HepG2 (cell line): ENCODE measurements around the gene TRAPPC12.

Experiments
- ATF3 ChIP-seq: sonication (generic); formaldehyde crosslinking; IDR thresholded peaks from 2 replicates; pipeline ENCODE4 v1.4.0; 2020; ENCODE audit warnings: missing genetic modification reagents
- HCFC1 ChIP-seq: fragments of 150-350 bp; IDR thresholded peaks from 2 replicates; pipeline ENCODE4 v1.6.1; 2014; ENCODE audit warnings: low read depth, low read length
- KAT2B ChIP-seq: fragments of 150-350 bp; IDR thresholded peaks from 2 replicates; pipeline ENCODE4 v1.6.1; 2014; ENCODE audit warnings: low read depth, low read length, borderline replicate concordance
- NFYC ChIP-seq: IDR thresholded peaks from 2 replicates; pipeline ENCODE4 v1.6.1; 2016; ENCODE audit warnings: missing genetic modification reagents, missing compliant biosample characterization
- REST ChIP-seq, 2 experiments: IDR thresholded peaks; 2 replicates each; pipeline ENCODE4 v1.6.1; 2011 to 2012; ENCODE audit warnings: low read length in 2 of 2, borderline replicate concordance in 1 of 2, low read depth in 1 of 2, mild to moderate bottlenecking in 1 of 2, moderate library complexity in 1 of 2
- RFX5 ChIP-seq: IDR thresholded peaks from 2 replicates; pipeline ENCODE4 v1.6.1; 2011; ENCODE audit warnings: low read depth, low read length, improper control_type of control experiment
- SMYD3 ChIP-seq: sonication (generic); formaldehyde crosslinking; IDR thresholded peaks from 2 replicates; pipeline ENCODE4 v1.8.1; 2023; ENCODE audit warnings: mild to moderate bottlenecking, missing genetic modification reagents
- THAP7 ChIP-seq: sonication (generic); formaldehyde crosslinking; IDR thresholded peaks from 2 replicates; pipeline ENCODE4 v1.8.1; 2023; ENCODE audit warnings: mild to moderate bottlenecking, missing genetic modification reagents
- XRCC5 ChIP-seq: fragments of 200-400 bp; formaldehyde crosslinking; optimal IDR thresholded peaks from 2 replicates; pipeline ENCODE3; 2017; ENCODE audit warnings: mild to moderate bottlenecking, low read length
- ZNF280D ChIP-seq: sonication (generic); formaldehyde crosslinking; IDR thresholded peaks from 2 replicates; pipeline ENCODE4 v1.5.1; 2020; ENCODE audit warnings: mild to moderate bottlenecking, missing genetic modification reagents
- ZZZ3 ChIP-seq: sonication (generic); formaldehyde crosslinking; IDR thresholded peaks from 2 replicates; pipeline ENCODE4 v1.4.0; 2020; ENCODE audit warnings: missing genetic modification reagents, mild to moderate bottlenecking, borderline replicate concordance

- TF ChIP-seq REST (IDR thresholded peaks at IDR 0.05; ENCODE audit: borderline replicate concordance in 1 of 2, low read depth in 1 of 2, low read length in 2 of 2) = no peak
- TF ChIP-seq ZNF280D (CRISPR knock-in tag) = no peak
- TF ChIP-seq RFX5 = no peak
- TF ChIP-seq XRCC5 = no peak
- no peak for TF ChIP-seq THAP7 (CRISPR knock-in tag)
- no peak for TF ChIP-seq ZZZ3 (CRISPR knock-in tag)
- TF ChIP-seq KAT2B = no peak
- no peak for TF ChIP-seq SMYD3
- no peak for TF ChIP-seq NFYC (CRISPR knock-in tag)
- no peak for TF ChIP-seq ATF3 (CRISPR knock-in tag)
- no peak for TF ChIP-seq HCFC1
Measured at GRCh38 chr2:3340144-3340543, 39.4 kb upstream of the TRAPPC12 start.
